NCI-H2227 treated with DMSO at 0.1 percent for 48 hours (cell line): Measurements from ENCODE around the gene ADRM1.

Experiments used
- DNase-seq: peaks from one replicate; lab custom pipeline; 2025; lab: John Stamatoyannopoulos, UW

Gene ADRM1

DNA sequence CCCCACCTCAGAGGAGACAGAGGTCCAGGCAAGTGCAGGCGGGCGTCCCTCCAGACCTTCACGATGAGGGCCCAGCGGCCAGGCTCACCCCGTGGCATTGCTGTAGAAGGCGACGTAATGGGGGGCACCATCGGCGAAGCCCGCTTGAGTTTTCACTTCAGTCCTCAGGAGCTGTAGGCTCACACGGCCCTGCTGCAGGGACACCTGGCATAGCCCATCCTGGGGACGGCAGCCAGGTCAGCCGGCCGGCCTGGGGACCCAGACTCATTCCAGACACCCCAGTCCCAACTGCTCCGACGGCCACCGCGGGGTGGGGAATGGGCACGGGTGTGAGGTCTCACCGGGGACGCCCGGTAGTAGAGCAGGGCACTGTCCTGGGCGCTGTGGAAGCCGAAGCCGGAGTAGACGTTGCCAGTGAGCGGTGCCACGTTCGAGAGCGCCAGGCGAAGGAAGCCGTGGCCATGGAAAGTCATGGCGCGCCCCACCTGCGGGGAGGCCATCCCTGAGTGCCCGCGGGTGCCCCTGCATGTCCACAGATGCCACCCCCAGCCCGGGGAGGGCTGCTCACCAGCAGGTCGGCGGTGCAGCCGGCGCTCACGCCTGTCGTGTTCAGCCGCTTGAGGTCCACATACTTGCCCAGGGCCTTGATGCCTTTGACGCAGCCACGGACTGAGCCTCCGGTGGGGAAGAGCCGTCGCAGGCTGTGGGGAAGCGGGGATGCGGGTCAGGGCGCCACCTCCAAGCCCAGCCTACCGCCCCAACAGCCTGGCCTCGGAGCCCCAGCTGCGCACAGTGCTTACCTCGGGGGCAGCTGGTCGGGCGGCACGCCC lies 9.2 kb downstream of the ADRM1 start:
- DNase-seq, result no peak

GRCh38 chr20:62312662-62312977 lies 9.8 kb downstream of the ADRM1 start:
- no peak for DNase-seq

GRCh38 chr20:62313021-62313420 lies 10.2 kb downstream of the ADRM1 start:
- no peak for DNase-seq

DNA sequence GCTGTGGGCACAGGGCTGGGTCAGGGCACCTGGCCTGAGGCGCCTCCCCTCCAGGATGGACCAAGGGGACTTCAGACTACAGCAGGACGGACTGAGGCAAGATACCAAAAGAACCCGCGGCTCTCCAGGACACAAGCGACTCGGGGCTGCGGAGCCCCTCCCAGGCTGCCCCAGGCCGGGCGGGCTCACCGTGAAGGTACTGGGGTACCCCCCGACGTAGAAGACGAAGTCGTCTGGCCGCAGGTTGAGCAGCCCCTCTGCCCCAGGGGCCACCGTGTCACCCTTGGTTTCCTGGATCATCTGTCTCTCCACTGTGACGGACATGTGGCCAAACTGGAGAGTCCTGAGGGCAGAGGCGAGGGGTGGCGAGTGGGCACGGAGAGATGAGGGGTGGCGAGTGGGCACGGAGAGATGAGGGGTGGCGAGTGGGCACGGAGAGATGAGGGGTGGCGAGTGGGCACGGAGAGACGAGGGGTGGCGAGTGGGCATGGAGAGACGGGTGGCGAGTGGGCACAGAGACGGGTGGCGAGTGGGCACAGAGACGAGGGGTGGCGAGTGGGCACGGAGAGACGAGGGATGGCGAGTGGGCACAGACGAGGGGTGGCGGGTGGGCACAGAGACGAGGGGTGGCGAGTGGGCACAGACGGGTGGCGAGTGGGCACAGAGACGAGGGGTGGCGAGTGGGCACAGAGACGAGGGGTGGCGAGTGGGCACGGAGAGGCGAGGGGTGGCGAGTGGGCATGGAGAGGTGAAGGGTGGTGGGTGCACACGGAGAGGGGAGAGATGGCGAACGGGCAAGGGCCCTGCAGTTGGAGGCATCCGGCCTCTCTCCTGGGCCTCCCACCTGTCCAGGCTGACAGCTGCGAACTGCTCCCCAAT lies 10.9 kb downstream of the ADRM1 start:
- DNase-seq, result no peak

DNA sequence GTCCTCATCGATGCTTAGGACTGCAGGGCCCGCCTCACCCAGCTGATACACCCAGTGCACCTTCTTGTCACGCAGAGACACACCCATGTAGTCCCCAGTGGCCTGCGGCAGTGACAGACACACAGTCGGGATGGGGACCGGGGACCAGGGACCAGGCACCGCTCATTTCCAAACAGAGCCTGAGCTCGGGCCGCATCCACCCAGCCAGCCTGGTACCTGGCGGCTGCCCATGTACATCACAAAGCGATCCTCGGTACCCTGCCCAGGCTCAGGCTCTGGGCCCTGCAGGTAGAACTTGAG lies 11.5 kb downstream of the ADRM1 start:
- no peak for DNase-seq

DNA sequence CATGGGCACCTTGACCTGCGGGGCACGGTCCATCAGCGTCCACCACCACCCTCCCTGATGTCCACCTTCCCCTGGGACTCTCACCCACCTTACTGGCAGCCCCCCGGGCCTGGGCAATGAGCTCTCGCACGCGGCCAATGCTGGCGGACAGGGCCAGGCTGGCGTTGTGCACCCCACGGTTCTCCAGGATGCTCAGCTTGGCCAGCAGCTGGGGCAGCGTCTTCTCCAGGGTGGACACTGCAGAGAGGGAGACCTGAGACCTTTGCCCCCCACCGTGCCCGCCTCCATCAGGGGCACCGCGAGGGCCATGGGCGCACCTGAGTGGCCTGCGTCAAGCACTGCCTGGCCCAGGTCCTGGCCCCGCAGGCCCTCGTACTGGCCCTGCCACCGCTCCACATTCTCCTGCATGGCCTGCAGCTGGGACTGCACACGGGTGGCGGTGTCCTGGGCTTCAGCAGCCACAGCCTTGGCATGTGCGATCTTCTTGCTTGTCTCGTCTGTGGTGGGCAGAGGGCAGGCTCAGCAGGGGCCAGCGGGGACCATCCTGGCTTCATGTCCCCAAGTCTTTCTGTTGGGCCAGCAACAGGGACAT lies 12.0 kb downstream of the ADRM1 start:
- DNase-seq, result no peak

DNA sequence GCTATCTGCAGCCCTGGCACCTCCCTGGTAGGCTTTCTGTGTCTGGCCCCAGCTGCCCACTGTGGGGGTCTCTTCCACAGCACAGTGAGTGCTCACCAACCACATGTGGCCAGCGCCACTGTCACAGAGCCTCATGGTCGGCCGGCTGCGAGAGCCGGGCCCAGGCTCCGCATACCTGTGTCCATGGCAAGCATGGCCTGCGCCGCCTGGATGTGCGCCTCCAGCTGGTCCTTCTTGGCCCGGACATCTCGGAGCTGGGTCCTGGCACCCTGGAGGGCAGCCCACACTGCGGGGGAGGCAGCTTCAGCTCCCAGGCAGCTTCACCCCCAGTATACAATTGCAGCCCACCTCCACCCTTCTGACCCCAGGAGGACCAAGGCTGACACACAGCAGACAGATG lies 13.0 kb downstream of the ADRM1 start:
- no peak for DNase-seq

DNA sequence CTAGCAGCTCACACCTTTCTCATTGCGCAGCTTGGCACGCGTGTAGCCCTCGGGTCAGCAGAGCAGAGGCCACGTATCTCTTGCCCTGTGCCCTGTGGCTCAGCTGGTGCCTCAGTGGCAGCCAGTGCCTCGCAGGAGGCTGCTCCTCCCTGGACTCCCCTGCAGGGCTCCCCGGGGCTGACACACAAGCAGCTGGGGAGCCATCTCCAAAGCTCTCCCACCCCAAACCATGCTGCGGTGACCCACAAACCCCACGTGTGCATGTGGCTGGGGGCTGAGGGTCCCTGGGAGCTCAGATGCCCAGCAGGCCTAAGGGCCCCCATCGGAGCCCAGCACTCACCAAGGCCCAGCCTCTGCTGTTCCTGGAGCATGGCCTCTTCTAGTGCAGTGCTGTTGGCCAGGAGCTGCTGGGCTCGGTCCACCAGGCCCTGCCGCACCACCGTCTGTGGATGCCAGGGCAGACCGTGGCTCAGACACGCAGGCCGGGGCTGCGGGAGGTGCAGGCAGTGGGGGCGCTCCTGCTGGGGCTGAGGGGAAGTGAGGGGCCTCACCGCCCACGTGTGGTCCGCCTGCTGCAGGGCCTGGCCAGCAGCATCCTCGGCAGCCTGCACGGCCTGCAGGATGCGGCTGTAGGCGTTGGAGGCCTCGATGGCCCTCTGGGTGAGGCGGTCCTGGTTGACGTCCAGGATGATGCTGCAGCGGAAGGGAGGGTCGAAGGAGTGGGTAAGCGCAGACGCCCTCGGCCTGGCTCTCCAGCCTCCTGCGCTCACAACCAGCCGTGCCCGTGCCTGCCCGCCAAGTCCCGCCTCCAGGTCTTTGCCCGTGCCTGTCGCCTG lies 13.8 kb downstream of the ADRM1 start:
- no peak for DNase-seq

GRCh38 chr20:62317167-62317655 lies 14.4 kb downstream of the ADRM1 start:
- DNase-seq, result no peak

GRCh38 chr20:62318400-62319345 lies 15.9 kb downstream of the ADRM1 start:
- DNase-seq, result no peak

DNA sequence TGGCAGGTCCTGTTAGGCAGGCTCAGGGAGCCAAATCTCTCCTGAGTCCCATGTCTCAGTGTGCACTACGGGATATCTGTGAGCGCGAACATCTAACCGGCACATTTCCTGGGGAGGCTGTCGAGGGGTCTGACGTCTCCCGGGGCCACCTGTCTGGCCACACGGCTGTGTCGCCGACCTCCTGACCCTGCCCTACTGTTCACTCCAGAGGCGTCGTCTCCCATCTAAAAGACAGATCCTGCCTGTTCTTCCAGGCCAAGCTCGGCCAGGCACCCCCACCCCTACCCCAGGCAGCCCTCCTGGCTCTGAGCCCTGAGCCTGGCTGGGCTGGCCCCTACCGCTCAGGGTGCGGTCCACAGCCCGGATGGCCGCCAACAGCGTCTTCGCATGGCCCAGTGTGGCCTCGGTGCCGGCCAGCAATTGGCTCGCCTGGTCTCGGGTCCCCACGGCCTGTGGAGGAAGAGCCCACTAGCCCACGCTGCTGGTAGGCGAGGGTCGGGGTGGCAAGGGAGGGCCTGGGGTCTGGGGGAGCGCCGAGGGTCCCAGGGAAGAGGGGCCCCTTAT lies 16.6 kb downstream of the ADRM1 start:
- no peak for DNase-seq

DNA sequence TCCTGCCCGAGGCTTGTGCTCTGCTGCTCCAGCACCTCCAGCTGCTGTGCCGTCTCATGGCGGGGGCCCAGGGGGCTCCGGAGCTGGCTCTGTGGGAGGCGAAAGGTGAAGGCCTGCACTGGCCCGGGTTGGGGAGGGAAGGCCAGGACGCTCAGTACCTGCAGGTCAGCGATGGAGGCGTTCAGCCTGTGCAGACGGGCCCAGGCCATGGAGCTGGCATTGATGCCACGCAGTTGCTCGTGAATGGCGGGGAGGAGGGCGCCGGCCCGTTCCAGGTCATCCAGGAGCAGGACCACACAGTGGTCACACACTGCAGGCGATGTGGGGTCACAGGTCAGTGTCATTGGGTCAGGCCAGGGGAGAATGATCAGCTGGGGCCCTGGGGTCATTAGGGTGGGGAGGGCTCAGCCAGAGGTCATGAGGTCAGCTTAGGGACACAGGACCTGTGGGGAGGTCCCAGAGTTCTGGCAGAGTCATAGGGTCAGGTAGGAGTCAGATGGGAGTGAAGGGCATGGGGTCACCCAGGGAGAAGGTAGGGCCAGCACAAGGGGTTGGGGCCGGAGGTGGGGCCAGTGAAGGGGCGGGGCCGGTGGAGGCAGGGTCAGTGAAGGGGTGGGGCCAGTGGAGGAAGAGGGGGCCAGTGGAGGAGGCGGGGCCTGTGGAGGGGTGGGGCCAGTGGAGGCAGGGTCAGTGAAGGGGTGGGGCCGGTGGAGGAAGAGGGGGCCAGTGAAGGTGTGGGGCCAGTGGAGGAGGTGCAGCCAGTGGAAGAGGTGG lies 18.0 kb downstream of the ADRM1 start:
- no peak for DNase-seq

GRCh38 chr20:62321521-62321948 lies 18.7 kb downstream of the ADRM1 start:
- no peak for DNase-seq

DNA sequence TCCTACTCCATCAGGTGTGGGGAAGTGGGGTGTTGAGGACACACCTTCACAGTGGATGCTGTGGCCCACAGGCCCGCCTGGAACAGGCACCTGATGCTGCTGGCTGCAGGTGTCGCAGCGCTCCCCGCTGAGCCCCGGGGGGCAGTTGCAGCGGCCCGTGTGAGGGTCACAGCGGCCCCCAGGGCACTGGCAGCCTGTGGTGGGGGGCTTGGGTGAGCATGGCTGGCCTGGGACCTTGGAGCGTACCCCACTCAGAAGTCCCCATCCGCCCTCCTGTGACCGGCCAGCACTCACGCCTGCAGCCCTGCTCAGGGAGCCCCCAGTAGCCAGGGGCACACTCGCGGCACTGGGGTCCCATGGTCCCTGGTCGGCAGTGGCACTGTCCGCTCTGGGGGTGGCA lies 19.2 kb downstream of the ADRM1 start:
- DNase-seq, result no peak

- no peak for DNase-seq
Measured at GRCh38 chr20:62322492-62323041, 19.8 kb downstream of the ADRM1 start.

DNA sequence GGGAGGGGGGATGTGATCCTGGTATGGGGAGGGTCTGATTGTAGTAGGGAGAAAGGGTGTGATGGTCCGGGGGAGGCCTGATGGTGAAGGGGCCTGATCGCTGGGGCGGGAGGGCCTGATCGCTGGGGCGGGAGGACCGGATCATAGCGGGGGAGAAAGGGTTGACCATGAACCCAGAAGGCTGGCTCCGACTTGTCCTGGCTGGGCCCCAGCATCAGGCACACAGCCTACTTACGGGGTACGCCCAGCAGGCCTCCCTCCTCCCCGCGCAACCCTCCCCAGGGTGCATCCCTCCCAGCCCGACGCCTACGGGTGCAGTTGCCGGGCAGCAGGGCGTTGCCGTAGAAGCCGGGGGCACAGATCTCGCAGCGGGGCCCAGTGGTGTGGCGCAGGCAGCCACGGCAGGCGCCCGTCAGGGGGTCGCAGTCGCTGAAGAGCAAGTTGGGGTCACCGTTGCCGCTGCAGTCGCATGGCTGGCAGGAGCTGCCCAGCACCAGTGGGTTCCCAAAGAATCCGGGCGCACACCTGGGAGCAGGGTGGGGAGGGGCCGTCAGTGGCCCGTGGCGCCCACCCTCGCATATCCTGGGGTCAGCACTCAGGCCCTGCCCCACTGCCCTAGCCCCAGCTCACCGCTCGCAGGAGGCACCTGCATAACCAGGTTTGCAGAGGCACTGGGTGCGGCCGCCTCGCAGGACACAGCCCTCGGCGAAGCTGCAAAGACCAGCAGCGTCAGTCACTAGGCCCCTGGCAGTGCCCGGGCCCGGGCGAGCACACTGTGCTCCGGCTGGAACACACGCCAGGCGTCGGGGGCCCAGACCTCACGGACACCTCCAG lies 20.6 kb downstream of the ADRM1 start:
- DNase-seq, result no peak

DNA sequence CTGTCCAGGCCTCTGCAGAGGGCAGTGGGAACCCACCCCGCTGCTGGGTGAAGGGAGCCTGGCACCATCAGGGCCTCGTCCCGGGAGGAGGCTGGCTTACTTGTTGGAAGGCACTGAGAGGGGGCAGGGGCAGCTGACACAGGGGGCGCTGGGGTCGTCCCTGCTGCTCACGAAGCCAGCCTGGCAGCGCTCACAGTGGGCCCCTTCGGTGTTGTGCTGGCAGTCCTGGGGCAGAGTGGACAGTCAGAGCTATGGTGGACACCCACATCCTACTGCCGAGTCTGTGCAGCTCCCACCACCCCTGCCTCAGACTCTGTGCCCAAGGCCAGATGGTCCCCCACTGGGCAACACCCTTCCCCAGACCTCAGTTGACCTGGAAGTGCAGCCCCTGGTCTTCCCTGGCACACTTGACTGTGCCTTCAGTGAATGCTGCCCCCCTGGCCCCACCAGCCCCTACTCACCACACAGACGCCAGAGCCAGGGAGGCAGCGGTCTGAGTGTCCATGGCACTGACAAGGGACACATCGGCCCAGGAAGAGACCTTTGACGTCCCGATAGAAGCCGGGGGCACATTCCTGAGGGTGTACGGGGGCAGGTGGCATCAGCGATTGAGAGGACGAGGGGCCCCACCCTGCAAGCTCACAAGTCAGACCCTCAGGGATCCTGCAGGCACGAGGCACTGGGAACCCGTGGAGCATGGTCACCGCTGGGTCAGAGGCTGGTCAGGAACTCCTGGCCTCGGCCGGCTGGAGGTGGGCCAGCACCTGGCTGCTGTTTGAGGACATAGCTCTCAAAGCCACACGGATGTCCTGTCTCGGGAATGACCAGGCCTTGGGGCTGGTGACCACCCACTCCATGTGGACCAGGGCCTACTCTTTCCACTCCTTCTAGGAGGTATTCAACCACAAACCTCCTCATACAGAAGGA lies 21.4 kb downstream of the ADRM1 start:
- DNase-seq, result no peak
